H1 (cell line): ENCODE data around the gene HHAT.

Experiments used
- EP300 ChIP-seq, 2 experiments: IDR thresholded peaks; 1 replicate in 1 of 2; 2 replicates in 1 of 2; pipeline ENCODE4 v1.6.1; 2011 to 2012; ENCODE audit warnings: low read depth in 2 of 2, low read length in 2 of 2, mild to moderate bottlenecking in 2 of 2, borderline replicate concordance in 1 of 2, inconsistent platforms in 1 of 2, moderate library complexity in 1 of 2
- GABPA ChIP-seq: IDR thresholded peaks from 2 replicates; pipeline ENCODE4 v1.6.1; 2011; ENCODE audit warnings: mild to moderate bottlenecking, low read length, moderate library complexity, borderline replicate concordance; ENCODE audit not compliant: insufficient read depth
- JUND ChIP-seq: IDR thresholded peaks from 2 replicates; pipeline ENCODE4 v1.6.1; 2011; ENCODE audit warnings: mild to moderate bottlenecking, improper control_type of control experiment, low read length
- KDM1A ChIP-seq: fragments of 200-600, 300-600 bp; sonication (generic); IDR thresholded peaks from 2 replicates; pipeline ENCODE4 v1.7.1; 2016; ENCODE audit warnings: mild to moderate bottlenecking, low read length, borderline replicate concordance
- POLR2A ChIP-seq, 2 experiments: IDR thresholded peaks; 1 replicate in 1 of 2; 2 replicates in 1 of 2; pipeline ENCODE4 v1.6.1; 2011; ENCODE audit warnings: low read depth in 2 of 2, low read length in 2 of 2, mild to moderate bottlenecking in 2 of 2; ENCODE audit errors: control extremely low read depth in 1 of 2
- SP2 ChIP-seq: IDR thresholded peaks from 2 replicates; pipeline ENCODE4 v1.6.1; 2012; ENCODE audit warnings: mild to moderate bottlenecking, low read length, inconsistent platforms
- TAF7 ChIP-seq: optimal IDR thresholded peaks from 2 replicates; pipeline ENCODE3; 2011; ENCODE audit warnings: low read depth, mild to moderate bottlenecking, inconsistent platforms, low read length, moderate library complexity, borderline replicate concordance
- TEAD4 ChIP-seq: IDR thresholded peaks from 2 replicates; pipeline ENCODE4 v1.6.1; 2012; ENCODE audit warnings: low read depth, low read length, inconsistent platforms, mixed read lengths
- YY1 ChIP-seq: IDR thresholded peaks from 2 replicates; pipeline ENCODE4 v1.6.1; 2011; ENCODE audit warnings: low read depth, mild to moderate bottlenecking, low read length
- TF ChIP-seq, protein P1 (sequence below), 3 experiments: IDR thresholded peaks; 1 replicate in 2 of 3; 2 replicates in 1 of 3; pipeline versions ENCODE4 v1.5.1 to v1.6.1; 2011; ENCODE audit warnings: low read length in 3 of 3, mild to moderate bottlenecking in 3 of 3, inconsistent platforms in 2 of 3, low read depth in 1 of 3, moderate library complexity in 1 of 3; ENCODE audit not compliant: insufficient read depth in 1 of 3; ENCODE audit errors: control extremely low read depth in 1 of 3
- TF ChIP-seq, protein P2 (sequence below): IDR thresholded peaks from 2 replicates; pipeline ENCODE4 v1.6.1; 2012; ENCODE audit warnings: inconsistent platforms

DNA sequence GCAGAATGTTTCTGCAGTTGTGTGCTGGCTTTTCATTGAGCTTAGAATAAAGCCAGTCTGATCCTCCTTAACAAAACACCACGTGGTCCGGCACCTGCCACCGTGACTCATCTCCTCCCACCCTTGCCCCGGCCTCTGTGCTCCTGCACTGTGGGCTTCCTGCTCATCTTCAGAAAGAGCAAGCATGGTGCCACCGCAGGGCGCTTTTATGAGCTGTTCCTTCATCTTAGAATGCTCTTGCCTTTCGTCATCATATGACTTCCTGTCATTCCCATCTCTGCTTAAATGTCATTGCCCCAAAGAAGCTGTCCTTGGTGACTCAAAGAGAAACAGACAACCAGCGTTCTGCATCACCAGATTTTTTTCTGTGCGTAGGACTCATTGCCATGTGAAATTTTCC lies 117.8 kb downstream of the HHAT start:
- no peak for TF ChIP-seq GABPA
- TF ChIP-seq, protein P1, sequence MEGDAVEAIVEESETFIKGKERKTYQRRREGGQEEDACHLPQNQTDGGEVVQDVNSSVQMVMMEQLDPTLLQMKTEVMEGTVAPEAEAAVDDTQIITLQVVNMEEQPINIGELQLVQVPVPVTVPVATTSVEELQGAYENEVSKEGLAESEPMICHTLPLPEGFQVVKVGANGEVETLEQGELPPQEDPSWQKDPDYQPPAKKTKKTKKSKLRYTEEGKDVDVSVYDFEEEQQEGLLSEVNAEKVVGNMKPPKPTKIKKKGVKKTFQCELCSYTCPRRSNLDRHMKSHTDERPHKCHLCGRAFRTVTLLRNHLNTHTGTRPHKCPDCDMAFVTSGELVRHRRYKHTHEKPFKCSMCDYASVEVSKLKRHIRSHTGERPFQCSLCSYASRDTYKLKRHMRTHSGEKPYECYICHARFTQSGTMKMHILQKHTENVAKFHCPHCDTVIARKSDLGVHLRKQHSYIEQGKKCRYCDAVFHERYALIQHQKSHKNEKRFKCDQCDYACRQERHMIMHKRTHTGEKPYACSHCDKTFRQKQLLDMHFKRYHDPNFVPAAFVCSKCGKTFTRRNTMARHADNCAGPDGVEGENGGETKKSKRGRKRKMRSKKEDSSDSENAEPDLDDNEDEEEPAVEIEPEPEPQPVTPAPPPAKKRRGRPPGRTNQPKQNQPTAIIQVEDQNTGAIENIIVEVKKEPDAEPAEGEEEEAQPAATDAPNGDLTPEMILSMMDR (IDR thresholded peaks at IDR 0.05; ENCODE audit: control extremely low read depth in 1 of 3, insufficient read depth in 1 of 3, low read depth in 1 of 3, low read length in 3 of 3) = no peak
- no peak for TF ChIP-seq JUND
- no peak for TF ChIP-seq TAF7
- TF ChIP-seq POLR2A (IDR thresholded peaks at IDR 0.05; ENCODE audit: control extremely low read depth in 1 of 2, low read depth in 2 of 2, low read length in 2 of 2) = no peak
- TF ChIP-seq, protein P2, sequence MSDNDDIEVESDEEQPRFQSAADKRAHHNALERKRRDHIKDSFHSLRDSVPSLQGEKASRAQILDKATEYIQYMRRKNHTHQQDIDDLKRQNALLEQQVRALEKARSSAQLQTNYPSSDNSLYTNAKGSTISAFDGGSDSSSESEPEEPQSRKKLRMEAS = 0 out of 2 replicates have a peak, but pooled peaks have one; percentile 36
- TF ChIP-seq KDM1A = no peak
- TF ChIP-seq EP300 (IDR thresholded peaks at IDR 0.05; ENCODE audit: borderline replicate concordance in 1 of 2, low read depth in 2 of 2, low read length in 2 of 2) = no peak
- TF ChIP-seq YY1 = no peak
- TF ChIP-seq TEAD4 = no peak
- TF ChIP-seq SP2 = no peak
